ENCODE data around the gene NID1. TPM values are rescaled to one million over a fixed set of nuclear protein-coding genes. Genes with fewer than 3 reads are reported as not detected.

The NID1 gene
- total and polyA plus RNA-seq, 9 of the 15 experiments (the other 6 are each of a cell fraction or from before 2014, with no cell fraction given) = 0.22 TPM; not detected in 8

- FAIRE-seq (no peak), DNase-seq (ENCODE audit: extremely low read depth in 1 of 4, low spot score in 3 of 4) (no peak), ATAC-seq (no peak)
- Histone ChIP-seq H2AFZ (ENCODE audit: low read depth, low read length) (no peak overlapping the region), H3K9me3 (replicated peaks; ENCODE audit: control insufficient read depth, insufficient read depth, low read depth, low read length) (no peaks in the 10 kb centered on the region), H3K79me2 (ENCODE audit: control insufficient read depth, insufficient read depth, low read length) (no peaks in the 10 kb centered on the region), H4K20me1 (replicated peaks; ENCODE audit: control insufficient read depth, insufficient read depth, low read length) (no peaks in the 10 kb centered on the region; the same call in 1 of the 2 replicates), H3K36me3 (ENCODE audit: control insufficient read depth, insufficient read depth, low read length) (no peaks in the 10 kb centered on the region), H3K27me3 (ENCODE audit: control insufficient read depth in 2 of 2, insufficient read depth in 2 of 2, low read length in 2 of 2) (peaks cover 38 to 46% of the 10 kb centered on the region in 2 experiments), H3K4me1 (replicated peaks in 1 of 2; ENCODE audit: control insufficient read depth in 2 of 2, insufficient read depth in 2 of 2, low read length in 2 of 2) (no peaks in the 10 kb centered on the region; a peak in 1 of 5 replicates), H3K4me2 (ENCODE audit: insufficient read depth, low read length) (no peak overlapping the region), H3K4me3 (no peak overlapping the region), H3K27ac (ENCODE audit: extremely low read depth, low read depth, low read length) (no peak overlapping the region), H3K9me1 (ENCODE audit: control insufficient read depth, insufficient read depth, low read length) (no peaks in the 10 kb centered on the region), H3K9ac (ENCODE audit: insufficient read depth in 1 of 2, low read depth in 2 of 2, low read length in 2 of 2) (no peak overlapping the region)
- in situ Hi-C loops (cut with MboI) = no loop called here
- intact Hi-C loops (cut with micrococcal nuclease) = no loop called here
- ChIA-PET CTCF (ENCODE audit: low intra/inter-chr PET ratio) (no interaction called here), POLR2A (no interaction called here)
- BruUV-seq (replicated peaks) = no TSS peak
- 2% methylated on average over 21 of the region's 23 CpGs for WGBS (ENCODE audit: insufficient coverage, low coverage, missing lambda C conversion rate)
- no peak for TF ChIP-seq XRCC3 (IDR thresholded peaks at IDR 0.05)
- TF ChIP-seq NELFE (IDR thresholded peaks at IDR 0.05; ENCODE audit: insufficient read depth, insufficient read length) = no peak
- no peak for TF ChIP-seq PRPF4 (IDR thresholded peaks at IDR 0.05; ENCODE audit: insufficient read depth, low read depth, low read length, poor library complexity, severe bottlenecking)
- TF ChIP-seq ZNF133 (CRISPR knock-in tag; IDR thresholded peaks at IDR 0.05) = no peak
- TF ChIP-seq ZNF318 (IDR thresholded peaks at IDR 0.05; ENCODE audit: borderline replicate concordance in 1 of 2, low read depth in 1 of 2) = no peak
- TF ChIP-seq ZNF3 (CRISPR knock-in tag; IDR thresholded peaks at IDR 0.05) = no peak
- TF ChIP-seq FOSL1 (tag; conservative IDR thresholded peaks at IDR 0.05) = no peak
- no peak for TF ChIP-seq CREM (IDR thresholded peaks at IDR 0.05; ENCODE audit: low read depth)
- TF ChIP-seq CEBPB (tag; IDR thresholded peaks at IDR 0.05) = no peak
- no peak for TF ChIP-seq ZBTB34 (CRISPR knock-in tag; IDR thresholded peaks at IDR 0.05)
- TF ChIP-seq MCM5 (IDR thresholded peaks at IDR 0.05; ENCODE audit: low read depth) = no peak
Observed at GRCh38 chr1:235935235-235936225, 129.4 kb downstream of the NID1 start.

All from K562 (cell line).